K562 (cell line): ENCODE results near the gene TTC23L. TPM values are rescaled to one million over a fixed set of nuclear protein-coding genes. Genes with fewer than 3 reads are reported as not detected.
A peak's percentile ranks its signal among the peaks of the same experiment; 100 is the strongest.

Source experiments
- ATF4 ChIP-seq: fragments of 450-650 bp; formaldehyde crosslinking; IDR thresholded peaks from 2 replicates; pipeline ENCODE4 v1.4.0; 2022; ENCODE audit warnings: mild to moderate bottlenecking, moderate library complexity
- ATF7 ChIP-seq: fragments of 450-650 bp; IDR thresholded peaks from 2 replicates; pipeline ENCODE4 v1.7.1; 2014; ENCODE audit warnings: mild to moderate bottlenecking, moderate library complexity
- CC2D1A ChIP-seq: fragments of 450-650 bp; IDR thresholded peaks from 2 replicates; pipeline ENCODE4 v1.6.1; 2017; ENCODE audit warnings: mild to moderate bottlenecking
- CLOCK ChIP-seq: fragments of 250-450 bp; sonication (Bioruptor Pico); IDR thresholded peaks from 2 replicates; pipeline ENCODE4 v1.4.0; 2020; ENCODE audit warnings: mild to moderate bottlenecking, moderate library complexity, borderline replicate concordance
- E2F6 ChIP-seq, 2 experiments: IDR thresholded peaks; 2 replicates each; pipeline ENCODE4 v1.6.1; 2011; ENCODE audit warnings: borderline replicate concordance in 1 of 2, control low read depth in 1 of 2, low read depth in 1 of 2, low read length in 1 of 2, mild to moderate bottlenecking in 1 of 2, mixed read lengths in 1 of 2, moderate library complexity in 1 of 2; ENCODE audit not compliant: insufficient read depth in 1 of 2, insufficient read length in 1 of 2, poor library complexity in 1 of 2, severe bottlenecking in 1 of 2; ENCODE audit errors: extremely low read depth in 1 of 2
- KLF10 ChIP-seq: fragments of 250-450 bp; sonication (Bioruptor Pico); IDR thresholded peaks from 2 replicates; pipeline ENCODE4 v1.6.1; 2021; ENCODE audit warnings: matching md5 sums
- NUFIP1 ChIP-seq: fragments of 450-650 bp; IDR thresholded peaks from 2 replicates; pipeline ENCODE4 v1.6.1; 2018; ENCODE audit not compliant: partially characterized antibody
- RFX5 ChIP-seq: IDR thresholded peaks from 2 replicates; pipeline ENCODE4 v1.6.1; 2011; ENCODE audit warnings: low read depth, mild to moderate bottlenecking, improper control_type of control experiment, low read length
- SAFB ChIP-seq: fragments of 200-400 bp; formaldehyde crosslinking; IDR thresholded peaks from 2 replicates; pipeline ENCODE4 v1.6.1; 2017; ENCODE audit warnings: low read depth, low read length, borderline replicate concordance
- SMARCB1 ChIP-seq: IDR thresholded peaks from 2 replicates; pipeline ENCODE4 v1.6.1; 2011; ENCODE audit warnings: improper control_type of control experiment, low read depth; ENCODE audit not compliant: insufficient read length
- SRSF1 ChIP-seq: fragments of 200-400 bp; formaldehyde crosslinking; IDR thresholded peaks from 2 replicates; pipeline ENCODE4 v1.6.1; 2017; ENCODE audit warnings: mild to moderate bottlenecking, low read depth, low read length, moderate library complexity
- STAG1 ChIP-seq: sonication (generic); formaldehyde crosslinking; IDR thresholded peaks from 2 replicates; pipeline ENCODE4 v1.5.0; 2020; ENCODE audit warnings: missing genetic modification reagents, borderline replicate concordance
- TCF15 ChIP-seq: fragments of 250-450 bp; sonication (Bioruptor Pico); IDR thresholded peaks from 2 replicates; pipeline ENCODE4 v1.8.0; 2022; ENCODE audit warnings: moderate library complexity, mild to moderate bottlenecking, inconsistent platforms
- ZNF143 ChIP-seq: sonication (generic); formaldehyde crosslinking; IDR thresholded peaks from 2 replicates; pipeline ENCODE4 v1.9.0; 2022; ENCODE audit warnings: mild to moderate bottlenecking, missing genetic modification reagents
- ZNF511 ChIP-seq: sonication (generic); formaldehyde crosslinking; IDR thresholded peaks from 2 replicates; pipeline ENCODE4 v1.8.0; 2022; ENCODE audit warnings: mild to moderate bottlenecking, missing genetic modification reagents
- polyA plus RNA-seq, 8 experiments: library from polyadenylated mRNA; depleted of rRNA in 4 of 8; stranded (reverse) in 5 of 8; unstranded in 3 of 8; fragments of >200 nt; fragmentation: Nextera tagmentation in 2 of 8; fragmentation: Illumina TruSeq in 1 of 8; extraction: Ambion mirVana in 2 of 8; extraction: Trizol in 1 of 8; gene quantifications; 2 replicates each; pipeline versions ENCODE4 v1.2.1 to v1.2.3, GENCODE V29; 2011 to 2014; ENCODE audit warnings: inconsistent platforms in 1 of 8, missing spikeins in 1 of 8
- total RNA-seq, 7 experiments: library from RNA; depleted of rRNA in 6 of 7; stranded (reverse); fragments of >200 nt in 6 of 7; fragmentation: Illumina TruSeq in 2 of 7; extraction: Trizol in 2 of 7; gene quantifications; 2 replicates each; pipeline versions ENCODE4 v1.2.1 to v1.2.3, GENCODE V29; 2011 to 2021; ENCODE audit warnings: low replicate concordance in 1 of 7

TTC23L gene
- total and polyA plus RNA-seq, 9 of the 15 experiments (the other 6 are each of a cell fraction or from before 2014, with no cell fraction given): 0.03 to 0.32 (median 0.14) TPM; not detected in 2

- TF ChIP-seq E2F6 (IDR thresholded peaks at IDR 0.05; ENCODE audit: borderline replicate concordance in 1 of 2, extremely low read depth in 1 of 2, insufficient read depth in 1 of 2, insufficient read length in 1 of 2, low read depth in 1 of 2, low read length in 1 of 2, poor library complexity in 1 of 2, severe bottlenecking in 1 of 2) (peak; percentile 61 to 62), ATF4 (CRISPR knock-in tag) (no peak), KLF10 (no peak), RFX5 (no peak), SMARCB1 (no peak), CLOCK (CRISPR knock-in tag) (no peak), SRSF1 (peak; percentile 91; the same call in 1 of the 2 replicates), ATF7 (peak; percentile 89), SAFB (no peak), TCF15 (no peak), CC2D1A (peak; percentile 42), ZNF143 (CRISPR knock-in tag) (no peak), ZNF511 (no peak; the same call in 1 of the 2 replicates), NUFIP1 (no peak), STAG1 (CRISPR knock-in tag) (no peak)
These were observed 76.3 kb downstream of the TTC23L start, which contains the start of the genes BRIX1 and RAD1 (continued) for GRCh38 chr5:34915139-34915855.
